ENCODE data around the gene EPB41L2. TPM values are rescaled to one million over a fixed set of nuclear protein-coding genes. Genes with fewer than 3 reads are reported as not detected.
A peak's percentile ranks its signal among the peaks of the same experiment; 100 is the strongest.

EPB41L2 gene
- total and polyA plus RNA-seq, 2 donors (not counting 1 experiment from before 2014, with no cell fraction given), result 113 to 264 TPM

- no peaks in the 10 kb centered on the region for H3K9me3 ChIP-seq (ENCODE audit: control insufficient read depth, insufficient read depth, low read depth, low read length)
- H4K20me1 ChIP-seq (ENCODE audit: control insufficient read depth, extremely low read depth, insufficient read depth, low read length), result no peaks in the 10 kb centered on the region
- H3K4me2 ChIP-seq (ENCODE audit: extremely low read depth, insufficient read depth, low read length), result no peak overlapping the region
- no peaks in the 10 kb centered on the region for H3K27me3 ChIP-seq (ENCODE audit: control insufficient read depth, insufficient read depth, low read length)
- no peaks in the 10 kb centered on the region for H3K36me3 ChIP-seq (ENCODE audit: control insufficient read depth, insufficient read depth, low read length)
- no peaks in the 10 kb centered on the region for H3K79me2 ChIP-seq (ENCODE audit: control insufficient read depth, insufficient read depth, low read length)
- no peak overlapping the region for H2AFZ ChIP-seq (ENCODE audit: low read length)
- no peak overlapping the region for H3K27ac ChIP-seq (ENCODE audit: insufficient read depth, low read length)
- H3K4me1 ChIP-seq (ENCODE audit: control insufficient read depth, extremely low read depth, insufficient read depth, low read length), result no peaks in the 10 kb centered on the region
- no peak for TF ChIP-seq EZH2 (IDR thresholded peaks at IDR 0.05; ENCODE audit: low read length, missing control alignments)
- no peak for TF ChIP-seq CTCF (conservative IDR thresholded peaks at IDR 0.05 in 1 of 2, IDR thresholded peaks at IDR 0.05 in 1 of 2; ENCODE audit: low read depth in 1 of 2, low read length in 2 of 2)
- DNase-seq (ENCODE audit: low read depth in 2 of 2), result no peak
- H3K9ac ChIP-seq (ENCODE audit: insufficient read depth, low read length), result no peak overlapping the region
- no peak overlapping the region for H3K4me3 ChIP-seq (replicated peaks in 1 of 4; ENCODE audit: control extremely low read depth in 1 of 4, insufficient read depth in 1 of 4, low read depth in 3 of 4, low read length in 4 of 4)
Observed at GRCh38 chr6:131080084-131080483, 17.0 kb upstream of the EPB41L2 start.

GRCh38 chr6:131073577-131073976 lies 10.5 kb upstream of the EPB41L2 start:
- no peaks in the 10 kb centered on the region for H3K36me3 ChIP-seq (ENCODE audit: control insufficient read depth, insufficient read depth, low read length)
- no peak for DNase-seq (ENCODE audit: low read depth in 2 of 2)
- H3K9ac ChIP-seq (ENCODE audit: insufficient read depth, low read length), result no peak overlapping the region
- H3K9me3 ChIP-seq (ENCODE audit: control insufficient read depth, insufficient read depth, low read depth, low read length), result no peaks in the 10 kb centered on the region
- no peak for TF ChIP-seq EZH2 (IDR thresholded peaks at IDR 0.05; ENCODE audit: low read length, missing control alignments)
- TF ChIP-seq CTCF (conservative IDR thresholded peaks at IDR 0.05 in 1 of 2, IDR thresholded peaks at IDR 0.05 in 1 of 2; ENCODE audit: low read depth in 1 of 2, low read length in 2 of 2), result no peak
- H3K79me2 ChIP-seq (ENCODE audit: control insufficient read depth, insufficient read depth, low read length), result no peaks in the 10 kb centered on the region
- H3K4me2 ChIP-seq (ENCODE audit: extremely low read depth, insufficient read depth, low read length), result no peak overlapping the region
- no peak overlapping the region for H3K27ac ChIP-seq (ENCODE audit: insufficient read depth, low read length)
- H4K20me1 ChIP-seq (ENCODE audit: control insufficient read depth, extremely low read depth, insufficient read depth, low read length), result no peaks in the 10 kb centered on the region
- no peaks in the 10 kb centered on the region for H3K4me1 ChIP-seq (ENCODE audit: control insufficient read depth, extremely low read depth, insufficient read depth, low read length)
- no peak overlapping the region for H3K4me3 ChIP-seq (replicated peaks in 1 of 4; ENCODE audit: control extremely low read depth in 1 of 4, insufficient read depth in 1 of 4, low read depth in 3 of 4, low read length in 4 of 4)
- no peak overlapping the region for H2AFZ ChIP-seq (ENCODE audit: low read length)
- no peaks in the 10 kb centered on the region for H3K27me3 ChIP-seq (ENCODE audit: control insufficient read depth, insufficient read depth, low read length)

- TF ChIP-seq CTCF (conservative IDR thresholded peaks at IDR 0.05 in 1 of 2, IDR thresholded peaks at IDR 0.05 in 1 of 2; ENCODE audit: low read depth in 1 of 2, low read length in 2 of 2) (no peak), EZH2 (IDR thresholded peaks at IDR 0.05; ENCODE audit: low read length, missing control alignments) (no peak)
- DNase-seq (ENCODE audit: low read depth in 2 of 2), result no peak
- Histone ChIP-seq H4K20me1 (ENCODE audit: control insufficient read depth, extremely low read depth, insufficient read depth, low read length) (no peaks in the 10 kb centered on the region), H3K9ac (ENCODE audit: insufficient read depth, low read length) (no peak overlapping the region), H3K4me3 (replicated peaks in 1 of 4; ENCODE audit: control extremely low read depth in 1 of 4, insufficient read depth in 1 of 4, low read depth in 3 of 4, low read length in 4 of 4) (no peak overlapping the region), H2AFZ (ENCODE audit: low read length) (peak overlapping the region; percentile 50), H3K4me2 (ENCODE audit: extremely low read depth, insufficient read depth, low read length) (no peak overlapping the region), H3K9me3 (ENCODE audit: control insufficient read depth, insufficient read depth, low read depth, low read length) (no peaks in the 10 kb centered on the region), H3K36me3 (ENCODE audit: control insufficient read depth, insufficient read depth, low read length) (no peaks in the 10 kb centered on the region), H3K27ac (ENCODE audit: insufficient read depth, low read length) (no peak overlapping the region), H3K27me3 (ENCODE audit: control insufficient read depth, insufficient read depth, low read length) (no peaks in the 10 kb centered on the region), H3K79me2 (ENCODE audit: control insufficient read depth, insufficient read depth, low read length) (no peaks in the 10 kb centered on the region), H3K4me1 (ENCODE audit: control insufficient read depth, extremely low read depth, insufficient read depth, low read length) (no peaks in the 10 kb centered on the region)
Observed at GRCh38 chr6:131070061-131070460, 7.0 kb upstream of the EPB41L2 start.
